ENCODE measurements around the gene PHETA1. TPM values are rescaled to one million over a fixed set of nuclear protein-coding genes. Genes with fewer than 3 reads are reported as not detected.

Gene PHETA1
- total RNA-seq, 1 experiment from 2014 or later = 3.4 TPM

DNA sequence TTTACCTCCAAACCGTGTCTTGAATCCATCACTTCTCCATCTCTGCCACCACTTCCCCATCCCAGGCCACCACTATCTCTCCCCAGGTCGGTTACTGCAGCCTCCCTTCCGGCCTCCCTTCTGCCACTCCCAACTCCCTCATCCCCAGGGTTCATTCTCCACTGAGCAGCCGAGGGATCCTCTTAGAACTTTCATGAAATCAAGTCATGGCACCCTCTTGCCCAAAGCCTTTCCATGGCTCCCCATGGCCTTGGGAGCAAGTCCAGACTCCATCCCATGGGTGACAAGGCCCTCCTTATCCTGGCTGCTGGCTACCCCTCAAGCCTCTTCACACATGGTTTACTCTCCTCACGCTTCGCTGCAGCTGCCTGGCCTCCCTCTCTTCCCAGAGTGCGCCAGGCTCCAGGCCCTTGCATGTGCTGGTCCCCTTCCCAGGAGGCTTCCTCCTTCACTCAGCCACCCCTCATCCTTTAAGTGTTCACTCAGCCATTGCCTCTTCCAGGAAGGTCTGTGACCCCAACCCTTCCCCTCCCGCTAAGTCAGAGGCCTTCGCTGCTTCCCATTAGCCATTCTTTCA is 18.9 kb upstream of the PHETA1 start:
- no peak for DNase-seq (ENCODE audit: unreplicated experiment)
- Mint-ChIP-seq H3K27me3 (ENCODE audit: insufficient read depth, unreplicated experiment) (peaks cover 31% of the 10 kb centered on the region), H3K36me3 (ENCODE audit: insufficient read depth, unreplicated experiment) (peaks cover 5% of the 10 kb centered on the region), H3K4me1 (ENCODE audit: insufficient read depth, unreplicated experiment) (peaks cover 10% of the 10 kb centered on the region), H3K27ac (ENCODE audit: low read depth, unreplicated experiment) (no peak overlapping the region), H3K9me3 (ENCODE audit: unreplicated experiment) (no peaks in the 10 kb centered on the region), H3K4me3 (ENCODE audit: unreplicated experiment) (no peak overlapping the region)
- intact Hi-C loops (cut with micrococcal nuclease) = no loop called here
- ChIA-PET POLR2A (no interaction called here), CTCF (interaction anchor here (0.6 kb wide), 1 partner anchor 20 kb away, joined by 3 read pairs; no protein-coding TSS in a partner anchor)
- TF ChIP-seq, protein P1, sequence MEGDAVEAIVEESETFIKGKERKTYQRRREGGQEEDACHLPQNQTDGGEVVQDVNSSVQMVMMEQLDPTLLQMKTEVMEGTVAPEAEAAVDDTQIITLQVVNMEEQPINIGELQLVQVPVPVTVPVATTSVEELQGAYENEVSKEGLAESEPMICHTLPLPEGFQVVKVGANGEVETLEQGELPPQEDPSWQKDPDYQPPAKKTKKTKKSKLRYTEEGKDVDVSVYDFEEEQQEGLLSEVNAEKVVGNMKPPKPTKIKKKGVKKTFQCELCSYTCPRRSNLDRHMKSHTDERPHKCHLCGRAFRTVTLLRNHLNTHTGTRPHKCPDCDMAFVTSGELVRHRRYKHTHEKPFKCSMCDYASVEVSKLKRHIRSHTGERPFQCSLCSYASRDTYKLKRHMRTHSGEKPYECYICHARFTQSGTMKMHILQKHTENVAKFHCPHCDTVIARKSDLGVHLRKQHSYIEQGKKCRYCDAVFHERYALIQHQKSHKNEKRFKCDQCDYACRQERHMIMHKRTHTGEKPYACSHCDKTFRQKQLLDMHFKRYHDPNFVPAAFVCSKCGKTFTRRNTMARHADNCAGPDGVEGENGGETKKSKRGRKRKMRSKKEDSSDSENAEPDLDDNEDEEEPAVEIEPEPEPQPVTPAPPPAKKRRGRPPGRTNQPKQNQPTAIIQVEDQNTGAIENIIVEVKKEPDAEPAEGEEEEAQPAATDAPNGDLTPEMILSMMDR (IDR thresholded peaks at IDR 0.05; ENCODE audit: unreplicated experiment) = no peak
- no TSS peak for BruUV-seq (replicated peaks)

DNA sequence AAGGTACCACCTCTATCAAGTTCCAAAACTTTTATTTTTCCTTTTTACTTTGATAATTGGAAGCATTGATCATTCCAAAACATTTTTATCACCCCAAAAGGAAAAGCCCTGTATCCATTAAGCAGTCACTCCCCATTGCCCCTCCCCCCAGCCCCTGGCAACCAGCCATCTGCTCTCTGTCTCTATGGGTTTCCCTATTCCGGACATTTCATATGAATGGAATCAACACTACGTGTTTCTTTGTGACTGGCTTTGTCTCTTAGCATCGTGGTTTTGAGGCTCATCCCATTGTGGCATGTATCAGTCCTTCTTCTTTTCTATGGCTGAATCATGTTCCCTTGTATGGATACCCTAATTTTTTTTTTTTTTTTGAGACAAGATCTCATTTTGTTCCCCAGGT is 18.0 kb upstream of the PHETA1 start:
- ChIA-PET CTCF (interaction anchor here (2.8 kb wide), 1 partner anchor 10 kb away, joined by 15 read pairs; no protein-coding TSS in a partner anchor), POLR2A (no interaction called here)
- intact Hi-C loops (cut with micrococcal nuclease) = no loop called here
- TF ChIP-seq, protein P1 (IDR thresholded peaks at IDR 0.05; ENCODE audit: unreplicated experiment) = no peak
- Mint-ChIP-seq H3K27ac (ENCODE audit: low read depth, unreplicated experiment) (no peak overlapping the region), H3K36me3 (ENCODE audit: insufficient read depth, unreplicated experiment) (peaks cover 5% of the 10 kb centered on the region), H3K27me3 (ENCODE audit: insufficient read depth, unreplicated experiment) (peaks cover 37% of the 10 kb centered on the region), H3K4me1 (ENCODE audit: insufficient read depth, unreplicated experiment) (peaks cover 10% of the 10 kb centered on the region), H3K9me3 (ENCODE audit: unreplicated experiment) (no peaks in the 10 kb centered on the region), H3K4me3 (ENCODE audit: unreplicated experiment) (no peak overlapping the region)
- BruUV-seq (replicated peaks) = no TSS peak
- DNase-seq (ENCODE audit: unreplicated experiment) = no peak

DNA sequence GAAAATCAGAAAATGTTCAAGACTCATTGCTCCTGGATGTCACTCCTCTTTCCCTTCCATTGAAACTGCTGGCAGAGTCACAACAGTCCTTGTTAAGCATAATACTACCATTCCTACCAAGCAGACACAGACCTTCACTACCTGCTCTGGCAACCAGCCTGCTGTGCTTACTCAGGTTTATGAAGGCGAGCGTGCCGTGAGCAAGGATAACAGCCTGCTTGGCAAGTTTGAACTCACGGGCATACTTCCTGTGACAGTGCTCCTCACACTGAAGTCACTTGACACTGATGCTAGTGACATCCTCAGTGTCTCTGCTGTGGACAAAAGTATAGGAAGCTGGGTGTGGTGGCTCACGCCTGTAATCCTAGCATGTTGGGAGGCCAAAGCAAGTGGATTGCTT is 15.7 kb upstream of the PHETA1 start:
- ChIA-PET POLR2A (interaction anchor here (0.7 kb wide), 1 partner anchor 132 kb away, joined by 3 read pairs; no protein-coding TSS in a partner anchor), CTCF (interaction anchor here (0.6 to 2.8 kb wide), 3 partner anchors 12 to 455 kb away, joined by 3 to 15 read pairs (median 4); no protein-coding TSS in a partner anchor)
- Mint-ChIP-seq H3K4me3 (ENCODE audit: unreplicated experiment) (no peak overlapping the region), H3K4me1 (ENCODE audit: insufficient read depth, unreplicated experiment) (peaks cover 7% of the 10 kb centered on the region), H3K27ac (ENCODE audit: low read depth, unreplicated experiment) (no peak overlapping the region), H3K27me3 (ENCODE audit: insufficient read depth, unreplicated experiment) (peaks cover 60% of the 10 kb centered on the region), H3K9me3 (ENCODE audit: unreplicated experiment) (no peaks in the 10 kb centered on the region), H3K36me3 (ENCODE audit: insufficient read depth, unreplicated experiment) (peaks cover 5% of the 10 kb centered on the region)
- no TSS peak for BruUV-seq (replicated peaks)
- no peak for DNase-seq (ENCODE audit: unreplicated experiment)
- TF ChIP-seq, protein P1 (IDR thresholded peaks at IDR 0.05; ENCODE audit: unreplicated experiment) = no peak
- intact Hi-C loops (cut with micrococcal nuclease) = no loop called here

DNA sequence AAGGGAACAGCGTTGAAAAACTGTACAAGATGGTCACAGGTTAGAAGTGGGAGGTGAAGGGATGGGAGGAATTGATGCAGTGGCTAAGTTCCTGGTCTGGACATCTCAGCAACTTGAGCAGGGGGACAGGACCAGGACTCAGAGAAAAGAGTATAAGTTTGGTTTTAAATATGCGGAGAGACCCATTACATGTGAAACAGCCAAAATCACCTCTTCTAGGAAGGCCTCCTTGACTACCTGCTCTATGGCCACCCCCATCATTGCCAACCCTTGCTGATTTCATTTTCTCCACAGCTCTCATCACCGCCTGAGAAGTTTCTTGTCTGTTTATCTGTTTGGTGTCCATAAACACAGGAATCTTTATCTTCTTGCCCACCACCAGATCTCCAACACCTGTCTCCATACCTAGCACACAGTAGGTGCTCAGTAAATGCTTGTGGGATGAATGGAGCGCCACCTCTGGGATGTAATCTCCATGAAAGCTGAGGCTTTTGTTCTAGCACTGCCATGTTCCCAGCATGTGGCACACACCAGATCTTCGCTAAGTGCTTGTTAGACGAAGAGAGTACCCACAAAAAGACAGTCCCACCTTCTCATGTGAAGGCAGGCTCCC is 11.2 kb upstream of the PHETA1 start:
- intact Hi-C loops (cut with micrococcal nuclease) = no loop called here
- Mint-ChIP-seq H3K9me3 (ENCODE audit: unreplicated experiment) (no peaks in the 10 kb centered on the region), H3K4me1 (ENCODE audit: insufficient read depth, unreplicated experiment) (no peaks in the 10 kb centered on the region), H3K4me3 (ENCODE audit: unreplicated experiment) (no peak overlapping the region), H3K27ac (ENCODE audit: low read depth, unreplicated experiment) (no peak overlapping the region), H3K36me3 (ENCODE audit: insufficient read depth, unreplicated experiment) (no peaks in the 10 kb centered on the region), H3K27me3 (ENCODE audit: insufficient read depth, unreplicated experiment) (peaks cover 53% of the 10 kb centered on the region)
- TF ChIP-seq, protein P1 (IDR thresholded peaks at IDR 0.05; ENCODE audit: unreplicated experiment) = no peak
- POLR2A ChIA-PET = interaction anchor here (0.6 kb wide), 1 partner anchor 61 kb away, joined by 3 read pairs; no protein-coding TSS in a partner anchor
- no peak for DNase-seq (ENCODE audit: unreplicated experiment)
- BruUV-seq (replicated peaks) = no TSS peak
- CTCF ChIA-PET = interaction anchor here (0.6 kb wide), 1 partner anchor 13 kb away, joined by 3 read pairs; no protein-coding TSS in a partner anchor
